Measurements from ENCODE around the gene WWTR1. TPM values are rescaled to one million over a fixed set of nuclear protein-coding genes. Genes with fewer than 3 reads are reported as not detected.

The WWTR1 gene
- total and polyA plus RNA-seq, 2 of the 4 experiments (the other 2 are of a cell fraction) = 38.9 to 65.3 TPM

- no peak for TF ChIP-seq SMC3 (IDR thresholded peaks at IDR 0.05; ENCODE audit: low read depth, low read length)
- TF ChIP-seq MAZ (IDR thresholded peaks at IDR 0.05; ENCODE audit: borderline replicate concordance, low read depth, low read length) = no peak
- TF ChIP-seq MAFK (IDR thresholded peaks at IDR 0.05; ENCODE audit: low read depth, low read length) = no peak
- no peak for TF ChIP-seq CEBPB (IDR thresholded peaks at IDR 0.05; ENCODE audit: low read depth, low read length)
- TF ChIP-seq RCOR1 (IDR thresholded peaks at IDR 0.05; ENCODE audit: insufficient replicate concordance, low read length) = no peak
Observed at GRCh38 chr3:149529099-149529498, 128.7 kb downstream of the WWTR1 start (continued).

DNA sequence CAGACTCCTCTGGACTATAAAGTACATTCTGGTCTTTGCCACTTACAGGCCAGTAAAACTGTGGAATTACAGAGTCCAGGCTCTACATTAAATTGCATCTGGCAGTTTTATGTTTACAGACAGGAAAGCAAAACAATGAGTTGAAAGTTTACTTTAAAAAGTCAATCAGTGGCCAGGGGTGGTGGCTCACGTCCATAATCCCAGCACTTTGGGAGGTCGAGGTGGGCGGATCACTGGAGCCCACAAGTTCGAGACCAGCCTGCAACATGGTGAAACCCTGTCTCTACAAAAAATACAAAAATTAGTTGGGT lies 129.5 kb downstream of the WWTR1 start:
- H3K4me3 ChIP-seq (ENCODE audit: insufficient read depth, low read depth, low read length) = no peak overlapping the region
- H2BK5ac ChIP-seq (ENCODE audit: low read depth, low read length, poor library complexity, severe bottlenecking) = no peak overlapping the region
- peaks cover 20% of the 10 kb centered on the region for H3K36me3 ChIP-seq (ENCODE audit: control insufficient read depth, insufficient read depth, low read length)
- H3K27me3 ChIP-seq (ENCODE audit: control insufficient read depth, insufficient read depth, low read length) = no peaks in the 10 kb centered on the region
- peaks cover 26 to 66% of the 10 kb centered on the region in 2 experiments for H3K79me1 ChIP-seq (ENCODE audit: low read depth in 1 of 2, low read length in 2 of 2)
- H3K9me1 ChIP-seq (ENCODE audit: insufficient read depth, low read length) = peaks cover 18% of the 10 kb centered on the region
- ChIA-PET POLR2A (ENCODE audit: unreplicated experiment) (interaction anchor here (0.6 kb wide), 1 partner anchor 12 kb away, joined by 3 read pairs; no protein-coding TSS in a partner anchor), CTCF (interaction anchor here (0.8 to 1.5 kb wide), 3 partner anchors 189 to 280 kb away, joined by 3 to 4 read pairs (median 4); no protein-coding TSS in a partner anchor)
- in situ Hi-C loops (cut with MboI; ENCODE audit: low sequenced_read_pairs) (no loop called here), dilution Hi-C loops (cut with HindIII; ENCODE audit: low sequenced_read_pairs, unreplicated experiment) (no loop called here), intact Hi-C loops (cut with micrococcal nuclease) (no loop called here)
- H3K4me2 ChIP-seq (ENCODE audit: low read depth, low read length) = no peak overlapping the region
- no peak overlapping the region for H3K18ac ChIP-seq (ENCODE audit: low read depth, low read length)
- no peak overlapping the region for H2AFZ ChIP-seq (replicated peaks; ENCODE audit: low read length, poor library complexity)
- H2AK9ac ChIP-seq (replicated peaks; ENCODE audit: low read depth, low read length, poor library complexity) = no peak overlapping the region
- H3K14ac ChIP-seq (replicated peaks; ENCODE audit: low read depth, low read length) = no peak overlapping the region; the same call in 1 of the 2 replicates
- H3K23ac ChIP-seq (ENCODE audit: low read depth, low read length) = peak overlapping the region; percentile 7; the same call in 1 of the 2 replicates
- TF ChIP-seq MAFK (IDR thresholded peaks at IDR 0.05; ENCODE audit: low read depth, low read length) = no peak
- TF ChIP-seq, protein P1, sequence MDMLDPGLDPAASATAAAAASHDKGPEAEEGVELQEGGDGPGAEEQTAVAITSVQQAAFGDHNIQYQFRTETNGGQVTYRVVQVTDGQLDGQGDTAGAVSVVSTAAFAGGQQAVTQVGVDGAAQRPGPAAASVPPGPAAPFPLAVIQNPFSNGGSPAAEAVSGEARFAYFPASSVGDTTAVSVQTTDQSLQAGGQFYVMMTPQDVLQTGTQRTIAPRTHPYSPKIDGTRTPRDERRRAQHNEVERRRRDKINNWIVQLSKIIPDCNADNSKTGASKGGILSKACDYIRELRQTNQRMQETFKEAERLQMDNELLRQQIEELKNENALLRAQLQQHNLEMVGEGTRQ (IDR thresholded peaks at IDR 0.05; ENCODE audit: low read depth, low read length) = no peak
- no peak overlapping the region for H3K4ac ChIP-seq (ENCODE audit: low read depth, low read length)
- H2BK120ac ChIP-seq (ENCODE audit: low read depth, low read length) = no peak overlapping the region
- no TSS peak for BruUV-seq (replicated peaks)
- no peaks in the 10 kb centered on the region for H3K9me3 ChIP-seq (ENCODE audit: control insufficient read depth, insufficient read depth, low read length)
- peaks cover 9% of the 10 kb centered on the region for H4K20me1 ChIP-seq (ENCODE audit: insufficient read depth, low read length)
- H2BK15ac ChIP-seq (ENCODE audit: low read depth, low read length) = no peak overlapping the region
- H3K27ac ChIP-seq (ENCODE audit: insufficient read depth, low read length) = no peak overlapping the region
- ATAC-seq (ENCODE audit: low read depth) (no peak), DNase-seq (no peak)
- peaks cover 13% of the 10 kb centered on the region for H3K4me1 ChIP-seq (ENCODE audit: control insufficient read depth, insufficient read depth, low read length)
- H2AK5ac ChIP-seq (ENCODE audit: low read depth, low read length) = no peak overlapping the region
- no peak overlapping the region for H2BK20ac ChIP-seq (ENCODE audit: low read depth, low read length)
- no CpG with 5 or more reads among the region's 4 CpGs for WGBS, 2 experiments (ENCODE audit: extremely low coverage in 2 of 2, insufficient read length in 1 of 2)
- 0 out of 4 replicates have a peak overlapping the region, but pooled peaks of 1 of the 2 experiments have one; percentile 16 for H4K8ac ChIP-seq (ENCODE audit: low read depth in 2 of 2, low read length in 2 of 2)
- no peak overlapping the region for H4K5ac ChIP-seq (ENCODE audit: low read depth, low read length)
- no peak overlapping the region for H3K9ac ChIP-seq (ENCODE audit: low read depth, low read length)
- no peak overlapping the region for H3K56ac ChIP-seq (ENCODE audit: extremely low read depth, insufficient read depth, low read length)
- H4K91ac ChIP-seq (ENCODE audit: insufficient read depth, low read depth, low read length) = no peak overlapping the region

All from IMR-90 (cell line).